ENCODE results near the gene PRRT1.

Gene PRRT1

DNA sequence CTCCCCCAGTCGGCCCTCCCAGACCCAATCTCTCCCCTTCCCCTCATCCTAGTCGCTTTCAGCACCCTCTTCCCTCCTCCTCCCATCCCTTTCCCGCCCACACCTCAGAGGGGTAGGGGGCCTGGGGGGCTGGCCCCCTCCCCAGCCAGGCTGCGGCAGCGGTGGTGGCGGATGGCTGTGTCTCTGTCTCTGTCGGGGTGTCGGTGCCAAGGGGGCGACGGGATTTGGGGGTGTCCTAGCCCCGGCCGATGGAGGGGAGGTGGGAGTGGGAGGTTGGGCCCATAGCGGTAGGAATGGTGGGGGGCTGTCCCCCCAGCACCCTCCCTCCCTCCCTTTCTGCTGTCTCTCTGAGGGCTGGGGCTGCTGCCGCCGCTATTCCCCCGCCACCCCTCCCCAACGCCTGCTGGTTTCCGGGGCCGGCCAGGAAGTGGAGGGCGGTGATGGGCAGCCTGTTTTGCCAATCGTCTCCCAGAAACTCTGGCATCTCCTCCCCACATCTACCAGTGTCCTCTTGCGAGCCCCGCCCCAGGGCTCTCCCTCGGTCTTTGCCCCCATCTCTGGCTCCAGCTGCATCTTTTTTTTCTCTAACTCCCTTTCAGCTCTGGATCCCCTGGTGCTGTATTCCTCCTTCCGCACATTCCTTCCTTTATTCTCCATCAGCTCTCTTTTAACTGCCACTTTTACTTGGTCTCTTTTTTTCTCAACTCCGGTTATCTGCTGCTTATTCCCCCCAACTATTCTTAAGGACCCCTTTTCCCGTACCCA, 24.2 kb upstream of the PRRT1 start, which contains the start of gene AGPAT1:
Gene AGPAT1 (minus strand): TSS at position 374 of the 765 bp plus-strand sequence. CDS start 4,588 bp downstream, outside the sequence.
- Mint-ChIP-seq H3K36me3 (ENCODE audit: insufficient read depth) (peaks cover 16% of the 10 kb centered on the region), H3K9me3 (no peaks in the 10 kb centered on the region), H3K27ac (peak within 1 kb of the TSS; percentile 88 to 98), H3K27me3 (no peaks in the 10 kb centered on the region), H3K4me3 (peak within 1 kb of the TSS; percentile 87 to 91), H3K4me1 (ENCODE audit: low read depth in 2 of 2) (peaks cover 55 to 60% of the 10 kb centered on the region in 2 donors)
- ATAC-seq (replicated peaks) (peak; percentile 50), DNase-seq (peak; percentile 96 to 97 (median 96))

DNA sequence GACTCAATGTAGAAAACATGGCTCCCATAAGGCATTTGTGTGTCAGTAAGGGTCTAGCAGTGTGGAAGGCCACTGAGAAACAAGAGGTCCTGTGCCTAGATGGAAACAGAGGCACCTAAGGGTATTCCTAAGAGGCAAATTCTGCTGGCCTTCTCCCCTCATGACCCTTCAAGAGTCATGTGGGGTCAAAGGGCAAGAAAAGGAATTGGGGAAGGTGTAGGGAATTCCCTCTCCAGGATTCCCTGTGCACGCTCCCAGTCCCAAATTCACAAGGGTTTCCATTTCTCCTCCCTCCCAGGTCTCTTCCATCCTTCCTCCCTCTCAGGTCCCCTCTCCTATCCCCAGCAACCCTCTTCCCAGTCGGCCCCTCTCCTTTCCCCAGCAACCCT, 23.6 kb upstream of the PRRT1 start:
- ATAC-seq (replicated peaks), result no peak
- Mint-ChIP-seq H3K4me1 (ENCODE audit: low read depth in 2 of 2) (peaks cover 52 to 54% of the 10 kb centered on the region in 2 donors), H3K36me3 (ENCODE audit: insufficient read depth) (peaks cover 15% of the 10 kb centered on the region), H3K4me3 (peak overlapping the region; percentile 87 to 91), H3K27ac (peak overlapping the region; percentile 88 to 98), H3K27me3 (no peaks in the 10 kb centered on the region), H3K9me3 (no peaks in the 10 kb centered on the region)
- no peak for DNase-seq

GRCh38 chr6:32174416-32174815, 22.7 kb upstream of the PRRT1 start:
- no peaks in the 10 kb centered on the region for H3K27me3 Mint-ChIP-seq
- no peaks in the 10 kb centered on the region for H3K9me3 Mint-ChIP-seq
- no peak for DNase-seq
- H3K4me1 Mint-ChIP-seq (ENCODE audit: low read depth in 2 of 2), result peaks cover 45 to 51% of the 10 kb centered on the region in 2 donors
- H3K4me3 Mint-ChIP-seq, result peak overlapping the region; percentile 3 to 69
- no peak overlapping the region for H3K27ac Mint-ChIP-seq
- no peak for ATAC-seq (replicated peaks)
- H3K36me3 Mint-ChIP-seq (ENCODE audit: insufficient read depth), result peaks cover 9% of the 10 kb centered on the region

DNA sequence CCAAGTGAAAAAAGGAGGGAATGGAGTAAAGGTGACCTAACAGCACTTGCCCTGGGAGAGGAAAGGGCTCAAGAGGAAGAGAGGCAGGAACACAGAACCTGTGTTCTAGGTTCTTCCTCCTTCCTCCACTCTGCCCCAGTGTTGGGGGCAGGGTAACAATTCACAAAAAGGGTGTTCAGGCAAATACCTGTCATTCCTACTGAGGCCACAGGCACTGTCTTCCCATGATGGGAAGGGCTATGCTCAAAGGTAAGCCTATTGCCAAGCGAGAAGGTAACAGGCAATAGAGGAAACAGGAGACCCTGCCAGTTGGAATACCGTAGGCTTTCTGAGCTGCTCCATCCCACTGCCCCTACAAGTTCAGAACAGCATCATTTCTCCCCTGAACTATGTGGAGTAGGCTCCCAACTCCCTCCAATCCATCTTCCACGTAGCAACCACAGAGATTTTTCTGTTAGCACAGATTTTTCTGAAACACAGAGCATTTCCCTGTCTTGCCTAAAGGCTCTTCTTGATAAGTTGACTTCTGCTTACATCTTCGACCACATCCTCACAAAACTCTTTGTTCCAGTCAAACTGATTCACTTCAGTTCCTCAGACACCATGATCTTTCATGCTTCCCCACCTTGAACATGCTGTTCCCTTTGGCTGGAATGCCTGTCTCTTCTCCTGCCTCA, 21.4 kb upstream of the PRRT1 start:
- no peak overlapping the region for H3K4me3 Mint-ChIP-seq
- no peaks in the 10 kb centered on the region for H3K27me3 Mint-ChIP-seq
- peaks cover 12% of the 10 kb centered on the region for H3K36me3 Mint-ChIP-seq (ENCODE audit: insufficient read depth)
- no peak for ATAC-seq (replicated peaks)
- no peak for DNase-seq
- H3K4me1 Mint-ChIP-seq (ENCODE audit: low read depth in 2 of 2), result peaks cover 33 to 41% of the 10 kb centered on the region in 2 donors
- no peaks in the 10 kb centered on the region for H3K9me3 Mint-ChIP-seq
- no peak overlapping the region for H3K27ac Mint-ChIP-seq

- ATAC-seq (replicated peaks) (no peak), DNase-seq (no peak)
- no peaks in the 10 kb centered on the region for H3K27me3 Mint-ChIP-seq
- H3K4me3 Mint-ChIP-seq, result no peak overlapping the region
- no peak overlapping the region for H3K27ac Mint-ChIP-seq
- no peaks in the 10 kb centered on the region for H3K9me3 Mint-ChIP-seq
- H3K4me1 Mint-ChIP-seq (ENCODE audit: low read depth in 2 of 2), result peaks cover 20 to 28% of the 10 kb centered on the region in 2 donors
- peaks cover 7% of the 10 kb centered on the region for H3K36me3 Mint-ChIP-seq (ENCODE audit: insufficient read depth)
Observed at GRCh38 chr6:32171234-32171633, 19.5 kb upstream of the PRRT1 start.

DNA sequence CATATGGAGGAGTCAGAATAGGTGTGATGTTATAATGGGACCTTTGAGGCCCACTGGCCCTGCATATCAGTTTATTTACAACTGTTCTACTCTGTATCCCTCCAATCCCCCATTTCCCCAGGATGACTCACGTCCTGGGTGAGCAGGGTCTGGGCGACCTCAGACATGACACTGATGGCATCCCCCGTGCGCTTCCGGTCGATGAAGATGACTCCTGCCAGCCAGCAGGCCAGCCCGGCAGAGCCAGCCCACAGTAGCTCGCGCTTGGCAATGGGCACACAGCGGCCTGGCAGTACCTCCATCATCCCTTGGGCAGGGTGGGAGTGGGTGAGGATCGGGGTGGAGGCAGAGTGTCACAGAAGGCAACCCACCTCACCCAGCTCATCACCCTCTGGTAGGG, 18.6 kb upstream of the PRRT1 start:
- Mint-ChIP-seq H3K27me3 (no peaks in the 10 kb centered on the region), H3K4me1 (ENCODE audit: low read depth in 2 of 2) (peaks cover 17 to 23% of the 10 kb centered on the region in 2 donors), H3K4me3 (no peak overlapping the region), H3K9me3 (no peaks in the 10 kb centered on the region), H3K36me3 (ENCODE audit: insufficient read depth) (peaks cover 7% of the 10 kb centered on the region), H3K27ac (peak overlapping the region in 1 of 2 donors; percentile 36)
- no peak for ATAC-seq (replicated peaks)
- DNase-seq, result no peak

- no peaks in the 10 kb centered on the region for H3K9me3 Mint-ChIP-seq
- H3K36me3 Mint-ChIP-seq (ENCODE audit: insufficient read depth), result peaks cover 10% of the 10 kb centered on the region
- H3K27ac Mint-ChIP-seq, result peak overlapping the region in 1 of 2 donors; percentile 62
- no peaks in the 10 kb centered on the region for H3K27me3 Mint-ChIP-seq
- H3K4me1 Mint-ChIP-seq (ENCODE audit: low read depth in 2 of 2), result peaks cover 18 to 19% of the 10 kb centered on the region in 2 donors
- no peak for DNase-seq
- no peak overlapping the region for H3K4me3 Mint-ChIP-seq
- no peak for ATAC-seq (replicated peaks)
Observed at GRCh38 chr6:32168807-32169591, 17.3 kb upstream of the PRRT1 start.

DNA sequence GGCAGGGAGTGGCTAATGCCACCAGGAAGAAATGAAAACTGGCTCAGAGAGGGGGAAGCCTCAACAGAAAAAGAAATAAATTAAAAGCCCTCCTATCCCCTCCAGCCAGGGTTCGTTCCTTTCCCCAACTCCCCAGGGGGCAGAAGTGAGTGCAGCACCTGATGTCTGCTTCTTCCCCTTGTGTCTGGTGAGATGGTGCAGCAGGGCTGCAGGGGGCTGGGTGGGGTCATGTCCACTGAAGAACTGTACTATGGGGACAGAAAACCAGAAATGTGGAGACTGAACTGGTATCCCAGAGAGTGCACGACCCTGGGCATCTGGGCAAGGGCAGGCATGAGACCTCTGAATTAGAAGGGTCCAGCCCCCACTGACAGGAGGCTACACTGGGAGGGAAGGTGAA, 16.6 kb upstream of the PRRT1 start:
- Mint-ChIP-seq H3K9me3 (no peaks in the 10 kb centered on the region), H3K4me3 (no peak overlapping the region), H3K27ac (peak overlapping the region in 1 of 2 donors; percentile 49), H3K36me3 (ENCODE audit: insufficient read depth) (peaks cover 10% of the 10 kb centered on the region), H3K4me1 (ENCODE audit: low read depth in 2 of 2) (peaks cover 11 to 12% of the 10 kb centered on the region in 2 donors), H3K27me3 (no peaks in the 10 kb centered on the region)
- DNase-seq, result no peak
- no peak for ATAC-seq (replicated peaks)

DNA sequence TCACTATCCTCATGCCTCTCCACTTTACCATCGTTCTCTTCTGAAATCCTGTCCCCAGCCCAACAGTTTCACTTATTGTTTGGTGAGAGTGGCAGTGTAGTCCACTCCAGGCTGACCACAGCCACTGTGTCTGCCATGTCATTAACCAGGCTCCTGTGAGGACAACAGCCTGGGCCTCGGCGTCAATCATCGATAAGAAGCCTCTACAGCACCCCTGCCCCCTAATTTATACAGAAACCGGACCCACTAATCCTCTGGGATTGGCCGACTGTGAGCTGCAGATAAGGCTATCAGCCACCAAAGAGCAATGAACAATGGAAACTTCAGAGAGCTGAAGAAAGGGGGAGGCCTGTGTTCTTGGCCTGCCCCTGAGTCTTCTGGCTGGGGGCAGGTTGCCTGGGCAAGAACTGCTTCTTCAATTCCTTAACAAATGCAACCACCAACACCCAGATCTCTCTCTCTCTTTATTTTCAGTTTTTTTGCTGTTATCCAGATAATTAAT, 16.1 kb upstream of the PRRT1 start:
- peak overlapping the region; percentile 24 to 49 for H3K27ac Mint-ChIP-seq
- H3K36me3 Mint-ChIP-seq (ENCODE audit: insufficient read depth), result peaks cover 10% of the 10 kb centered on the region
- H3K9me3 Mint-ChIP-seq, result no peaks in the 10 kb centered on the region
- DNase-seq (no peak), ATAC-seq (replicated peaks) (no peak)
- peaks cover 9 to 11% of the 10 kb centered on the region in 2 donors for H3K4me1 Mint-ChIP-seq (ENCODE audit: low read depth in 2 of 2)
- no peaks in the 10 kb centered on the region for H3K27me3 Mint-ChIP-seq
- no peak overlapping the region for H3K4me3 Mint-ChIP-seq

DNA sequence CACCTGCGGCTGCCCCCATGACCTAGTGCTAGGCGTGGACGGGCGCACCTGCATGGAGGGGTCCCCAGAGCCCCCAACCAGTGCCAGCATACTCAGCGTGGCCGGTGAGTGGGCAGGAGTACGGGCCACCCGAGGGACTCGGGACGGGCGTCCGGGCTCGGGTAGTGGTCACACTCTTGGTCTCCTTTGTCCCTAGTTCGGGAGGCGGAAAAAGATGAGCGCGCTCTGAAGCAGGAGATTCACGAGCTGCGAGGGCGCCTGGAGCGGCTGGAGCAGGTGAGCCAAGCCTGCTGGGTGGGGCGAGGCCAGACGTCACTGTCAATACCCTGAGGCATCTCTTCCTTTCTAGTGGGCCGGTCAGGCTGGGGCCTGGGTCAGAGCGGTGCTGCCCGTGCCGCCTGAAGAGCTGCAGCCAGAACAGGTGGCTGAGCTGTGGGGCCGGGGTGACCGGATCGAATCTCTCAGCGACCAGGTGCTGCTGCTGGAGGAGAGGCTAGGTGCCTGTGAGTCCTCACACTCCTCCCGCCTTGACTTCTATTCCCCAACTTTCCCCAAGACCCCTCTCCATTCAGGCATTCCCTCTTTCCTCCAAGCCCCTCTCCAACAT, 15.5 kb upstream of the PRRT1 start:
- no peak for DNase-seq
- peaks cover 9 to 11% of the 10 kb centered on the region in 2 donors for H3K4me1 Mint-ChIP-seq (ENCODE audit: low read depth in 2 of 2)
- H3K36me3 Mint-ChIP-seq (ENCODE audit: insufficient read depth), result peaks cover 10% of the 10 kb centered on the region
- H3K9me3 Mint-ChIP-seq, result no peaks in the 10 kb centered on the region
- no peaks in the 10 kb centered on the region for H3K27me3 Mint-ChIP-seq
- ATAC-seq (replicated peaks), result no peak
- no peak overlapping the region for H3K4me3 Mint-ChIP-seq
- peak overlapping the region in 1 of 2 donors; percentile 24 for H3K27ac Mint-ChIP-seq

DNA sequence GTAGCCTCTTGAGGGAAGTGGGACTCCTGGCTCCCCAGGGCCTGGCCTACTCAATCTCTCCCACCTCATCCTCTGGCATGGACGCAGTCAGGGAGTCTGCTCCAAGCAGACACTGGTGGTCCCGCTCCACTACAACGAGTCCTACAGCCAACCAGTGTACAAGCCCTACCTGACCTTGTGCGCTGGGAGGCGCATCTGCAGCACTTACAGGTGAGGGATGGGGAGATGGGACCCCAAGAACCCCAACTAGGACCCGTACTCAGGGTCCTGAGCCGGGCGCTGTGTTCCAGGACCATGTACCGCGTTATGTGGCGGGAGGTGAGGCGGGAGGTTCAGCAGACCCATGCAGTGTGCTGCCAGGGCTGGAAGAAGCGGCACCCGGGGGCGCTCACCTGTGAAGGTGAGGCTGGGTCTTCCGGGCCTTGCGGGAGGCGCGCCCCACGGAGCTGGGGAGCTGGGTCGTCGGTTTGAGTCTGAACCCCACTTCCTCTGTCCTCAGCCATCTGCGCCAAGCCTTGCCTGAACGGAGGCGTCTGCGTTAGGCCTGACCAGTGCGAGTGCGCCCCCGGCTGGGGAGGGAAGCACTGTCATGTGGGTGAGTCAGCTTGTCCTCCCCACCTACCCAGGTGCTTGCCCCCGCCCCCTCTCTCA, 14.8 kb upstream of the PRRT1 start:
- DNase-seq (no peak), ATAC-seq (replicated peaks) (no peak)
- H3K27ac Mint-ChIP-seq, result no peak overlapping the region
- peaks cover 10% of the 10 kb centered on the region for H3K36me3 Mint-ChIP-seq (ENCODE audit: insufficient read depth)
- peaks cover 9 to 11% of the 10 kb centered on the region in 2 donors for H3K4me1 Mint-ChIP-seq (ENCODE audit: low read depth in 2 of 2)
- H3K4me3 Mint-ChIP-seq, result no peak overlapping the region
- no peaks in the 10 kb centered on the region for H3K27me3 Mint-ChIP-seq
- H3K9me3 Mint-ChIP-seq, result no peaks in the 10 kb centered on the region

GRCh38 chr6:32164295-32164694, 12.6 kb upstream of the PRRT1 start, which contains the start of gene EGFL8:
EGFL8 (plus strand) TSS chr6:32164595; CDS start chr6:32166166, 1,571 bp downstream.
- no peak within 1 kb of the TSS for H3K4me3 Mint-ChIP-seq
- H3K27ac Mint-ChIP-seq, result no peak within 1 kb of the TSS
- H3K4me1 Mint-ChIP-seq (ENCODE audit: low read depth in 2 of 2), result peaks cover 5 to 6% of the 10 kb centered on the region in 2 donors
- no peaks in the 10 kb centered on the region for H3K9me3 Mint-ChIP-seq
- ATAC-seq (replicated peaks), result no peak
- no peaks in the 10 kb centered on the region for H3K27me3 Mint-ChIP-seq
- H3K36me3 Mint-ChIP-seq (ENCODE audit: insufficient read depth), result peaks cover 10% of the 10 kb centered on the region
- DNase-seq, result no peak
